Stimulated activated naive CD8-positive, alpha-beta T cell treated with anti-CD3 and anti-CD28 coated beads, Interleukin-15, Interleukin-2, amounts not matched to agents 100 U/mL and 50 U/mL, for 24 hours (primary cell): ENCODE results near the gene SBF1.

ENCODE experiments used
- ATAC-seq: fragments of 150-1000 bp; cut with Tn5 transposase; one replicate; pipeline ENCODE4 v1.10.0; 2021
- DNase-seq: peaks from one replicate; pipeline ENCODE4 v3.0.0; 2021

Gene SBF1

DNA sequence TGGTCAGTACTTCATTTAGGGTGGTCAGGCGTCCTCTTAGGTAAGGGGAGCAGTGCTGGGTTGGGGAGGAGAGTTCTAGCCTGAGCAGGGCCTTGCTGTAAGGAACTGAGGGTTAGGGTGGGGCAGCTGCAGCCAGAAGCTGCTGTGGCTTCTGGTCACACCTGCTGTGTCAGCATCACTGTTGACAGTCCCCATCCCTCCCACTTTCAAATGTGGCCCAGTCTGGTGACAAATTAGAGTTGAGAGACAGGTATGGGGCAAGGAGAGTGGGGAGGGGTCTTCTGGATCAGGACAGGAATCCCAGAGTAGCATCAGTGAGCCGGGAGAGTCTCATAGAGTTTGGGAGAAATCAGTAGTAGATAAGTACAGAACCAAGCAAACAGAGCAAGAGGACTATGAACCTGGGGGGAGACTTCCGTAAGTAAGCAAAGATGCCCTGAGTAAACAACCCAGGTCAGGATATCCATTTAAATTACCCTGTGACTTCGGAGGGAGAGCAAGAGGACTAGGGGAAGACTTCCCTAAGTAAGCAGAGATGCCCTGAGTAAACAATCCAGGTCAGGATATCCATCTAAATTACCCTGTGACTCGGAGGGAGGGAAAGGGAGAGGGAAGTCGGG lies 78.0 kb downstream of the SBF1 start:
- no peak for ATAC-seq
- DNase-seq, result no peak
